H9 (cell line): ENCODE measurements around the gene HOXC12. TPM values are rescaled to one million over a fixed set of nuclear protein-coding genes. Genes with fewer than 3 reads are reported as not detected.

Experiments
- DNase-seq: peaks from one replicate; pipeline ENCODE4 v3.0.0-alpha.2; 2017
- H2AFZ ChIP-seq: one replicate; pipeline ENCODE4 v1.6.1; 2013; ENCODE audit warnings: mild to moderate bottlenecking, low read length, control low read depth, moderate library complexity
- H2AK5ac ChIP-seq: 2 replicates; pipeline ENCODE4 v1.6.1; 2013; ENCODE audit warnings: low read length, control low read depth, mixed read lengths; ENCODE audit not compliant: insufficient read length
- H2BK120ac ChIP-seq: one replicate; pipeline ENCODE4 v1.6.1; 2013; ENCODE audit warnings: low read depth, mild to moderate bottlenecking, low read length, control low read depth, inconsistent platforms; ENCODE audit not compliant: poor library complexity, severe bottlenecking
- H2BK12ac ChIP-seq: 2 replicates; pipeline ENCODE4 v1.6.1; 2013; ENCODE audit warnings: low read length, control low read depth, mixed read lengths, low read depth; ENCODE audit not compliant: insufficient read length
- H2BK15ac ChIP-seq: 2 replicates; pipeline ENCODE4 v1.6.1; 2013; ENCODE audit warnings: low read depth, low read length, control low read depth
- H2BK20ac ChIP-seq: one replicate; pipeline ENCODE4 v1.6.1; 2013; ENCODE audit warnings: low read depth, mild to moderate bottlenecking, low read length, control low read depth, inconsistent platforms; ENCODE audit not compliant: poor library complexity, severe bottlenecking
- H2BK5ac ChIP-seq: 2 replicates; pipeline ENCODE4 v1.6.1; 2013; ENCODE audit warnings: low read length, control low read depth, mixed read lengths; ENCODE audit not compliant: insufficient read length
- H3K14ac ChIP-seq: 2 replicates; pipeline ENCODE4 v1.6.1; 2013; ENCODE audit warnings: low read length, control low read depth; ENCODE audit not compliant: insufficient read depth
- H3K18ac ChIP-seq: 2 replicates; pipeline ENCODE4 v1.6.1; 2013; ENCODE audit warnings: low read depth, mild to moderate bottlenecking, mixed read lengths, low read length, control low read depth; ENCODE audit not compliant: insufficient read length
- H3K23ac ChIP-seq: 2 replicates; pipeline ENCODE4 v1.6.1; 2013; ENCODE audit warnings: low read length, control low read depth, mixed read lengths, low read depth; ENCODE audit not compliant: insufficient read length
- H3K23me2 ChIP-seq: 2 replicates; pipeline ENCODE4 v1.6.1; 2013; ENCODE audit warnings: low read depth, mild to moderate bottlenecking, mixed read lengths, low read length, control low read depth; ENCODE audit not compliant: insufficient read length, poor library complexity, severe bottlenecking
- H3K27ac ChIP-seq: 2 replicates; pipeline ENCODE4 v1.5.1; 2013; ENCODE audit warnings: low read length, control low read depth, mixed read lengths, low read depth; ENCODE audit not compliant: insufficient read length
- H3K27me3 ChIP-seq: 2 replicates; pipeline ENCODE4 v1.6.1; 2013; ENCODE audit warnings: low read length, control low read depth, inconsistent platforms; ENCODE audit not compliant: insufficient read depth
- H3K4ac ChIP-seq: 2 replicates; pipeline ENCODE4 v1.6.1; 2013; ENCODE audit warnings: low read depth, mild to moderate bottlenecking, control low read depth, inconsistent platforms, low read length, moderate library complexity
- H3K4me1 ChIP-seq: 2 replicates; pipeline ENCODE4 v1.6.1; 2013; ENCODE audit warnings: low read length, control low read depth, inconsistent platforms; ENCODE audit not compliant: insufficient read depth
- H3K4me2 ChIP-seq: 2 replicates; pipeline ENCODE4 v1.6.1; 2013; ENCODE audit warnings: low read length, control low read depth, mixed read lengths; ENCODE audit not compliant: insufficient read length, insufficient read depth
- H3K56ac ChIP-seq: 2 replicates; pipeline ENCODE4 v1.6.1; 2013; ENCODE audit warnings: low read depth, mild to moderate bottlenecking, mixed read lengths, low read length, control low read depth; ENCODE audit not compliant: insufficient read length
- H3K79me1 ChIP-seq: 2 replicates; pipeline ENCODE4 v1.6.1; 2013; ENCODE audit warnings: low read depth, mild to moderate bottlenecking, moderate library complexity, low read length, control low read depth, inconsistent platforms; ENCODE audit not compliant: insufficient read depth, poor library complexity, severe bottlenecking
- H3K79me2 ChIP-seq: 2 replicates; pipeline ENCODE4 v1.6.1; 2013; ENCODE audit warnings: low read length, control low read depth, inconsistent platforms; ENCODE audit not compliant: insufficient read depth
- H3K9ac ChIP-seq: 2 replicates; pipeline ENCODE4 v1.6.1; 2013; ENCODE audit warnings: low read length, control low read depth, mixed read lengths; ENCODE audit not compliant: insufficient read length; ENCODE audit errors: extremely low read depth
- H3K9me3 ChIP-seq: one replicate; pipeline ENCODE4 v1.6.1; 2013; ENCODE audit warnings: low read depth, low read length, inconsistent platforms; ENCODE audit not compliant: control insufficient read depth
- H3T11ph ChIP-seq: one replicate; pipeline ENCODE4 v1.6.1; 2013; ENCODE audit warnings: mild to moderate bottlenecking, low read length, control low read depth, inconsistent platforms
- H4K20me1 ChIP-seq: one replicate; pipeline ENCODE4 v1.6.1; 2013; ENCODE audit not compliant: control insufficient read depth, insufficient read length, insufficient read depth
- H4K5ac ChIP-seq: 2 replicates; pipeline ENCODE4 v1.6.1; 2013; ENCODE audit warnings: low read depth, mild to moderate bottlenecking, mixed read lengths, low read length, control low read depth; ENCODE audit not compliant: insufficient read length
- H4K8ac ChIP-seq: replicated peaks from 2 replicates; pipeline ENCODE4 v1.6.1; 2013; ENCODE audit warnings: low read length, control low read depth, mixed read lengths, low read depth; ENCODE audit not compliant: insufficient read length
- H4K91ac ChIP-seq: 2 replicates; pipeline ENCODE4 v1.6.1; 2013; ENCODE audit warnings: low read depth, mild to moderate bottlenecking, moderate library complexity, mixed read lengths, low read length, control low read depth; ENCODE audit not compliant: insufficient read length
- H3K27ac Mint-ChIP-seq, 3 experiments: 2 replicates in 2 of 3; 3 replicates in 1 of 3; pipeline ENCODE4 v1.8.0; 2020 to 2021; ENCODE audit warnings: mixed read lengths in 3 of 3, mild to moderate bottlenecking in 1 of 3, moderate library complexity in 1 of 3
- H3K27me3 Mint-ChIP-seq: 2 replicates; pipeline ENCODE4 v1.8.0; 2021; ENCODE audit warnings: low read depth, mild to moderate bottlenecking, moderate library complexity, mixed read lengths
- H3K36me3 Mint-ChIP-seq, 3 experiments: 2 replicates in 2 of 3; 3 replicates in 1 of 3; pipeline ENCODE4 v1.8.0; 2020 to 2021; ENCODE audit warnings: low read depth in 3 of 3, mixed read lengths in 3 of 3; ENCODE audit not compliant: insufficient read depth in 1 of 3
- H3K4me1 Mint-ChIP-seq, 2 experiments: 2 replicates each; pipeline ENCODE4 v1.8.0; 2020; ENCODE audit warnings: mixed read lengths in 2 of 2
- H3K4me3 Mint-ChIP-seq, 2 experiments: 2 replicates in 1 of 2; 3 replicates in 1 of 2; pipeline ENCODE4 v1.8.0; 2020 to 2021; ENCODE audit warnings: mild to moderate bottlenecking in 2 of 2, mixed read lengths in 2 of 2, moderate library complexity in 1 of 2
- H3K9me3 Mint-ChIP-seq, 2 experiments: 2 replicates in 1 of 2; 3 replicates in 1 of 2; pipeline ENCODE4 v1.8.0; 2020; ENCODE audit warnings: mild to moderate bottlenecking in 2 of 2, mixed read lengths in 2 of 2, moderate library complexity in 1 of 2
- CTCF ChIP-seq: fragments of 200-600 bp; sonication (generic); conservative IDR thresholded peaks from 3 replicates; pipeline ENCODE4 v1.8.0; 2021; ENCODE audit warnings: antibody characterized with exemption, mild to moderate bottlenecking
- WGBS: extraction: QIAGEN DNeasy Blood & Tissue Kit; methylation state at CpG from one replicate; pipeline ENCODE4 v1.1.7; 2013; ENCODE audit warnings: missing lambda C conversion rate, low lambda C conversion rate, mixed read lengths; ENCODE audit not compliant: insufficient read length; ENCODE audit errors: extremely low coverage; 5-methylcytosine and 5-hydroxymethylcytosine counted together
- total RNA-seq: library from RNA; stranded (reverse); gene quantifications from 2 replicates; pipeline ENCODE4 v1.2.1, GENCODE V29; 2021

The HOXC12 gene
- total RNA-seq, 1 experiment from 2014 or later = not detected

- no peaks in the 10 kb centered on the region for H3K4me1 ChIP-seq
These were observed 50.3 kb downstream of the HOXC12 start for GRCh38 chr12:54004841-54005530.

More at GRCh38 chr12:54004841-54005530, 50.3 kb downstream of the HOXC12 start:
- H4K20me1 ChIP-seq = no peaks in the 10 kb centered on the region
- Mint-ChIP-seq H3K4me3 (no peak overlapping the region), H3K36me3 (no peaks in the 10 kb centered on the region), H3K27me3 (peaks cover 100% of the 10 kb centered on the region), H3K9me3 (peaks cover 4 to 6% of the 10 kb centered on the region in 2 experiments; a peak in 3 of 5 replicates), H3K27ac (no peak overlapping the region), H3K4me1 (peaks cover 7 to 21% of the 10 kb centered on the region in 2 experiments)
- no peak overlapping the region for H4K8ac ChIP-seq
- H2AFZ ChIP-seq = no peak overlapping the region
- H2BK120ac ChIP-seq = no peak overlapping the region
- H2BK15ac ChIP-seq = no peak overlapping the region
- H3K79me1 ChIP-seq = no peaks in the 10 kb centered on the region
- TF ChIP-seq CTCF = no peak
- H2BK5ac ChIP-seq = no peak overlapping the region
- H3K9ac ChIP-seq = no peak overlapping the region
- no peak overlapping the region for H3K4ac ChIP-seq
- H3K14ac ChIP-seq = no peak overlapping the region
- no CpG with 5 or more reads among the region's 31 CpGs for WGBS
- no peak overlapping the region for H4K5ac ChIP-seq
- H2BK20ac ChIP-seq = no peak overlapping the region
- H2BK12ac ChIP-seq = no peak overlapping the region
- H3T11ph ChIP-seq = no peak overlapping the region
- no peak overlapping the region for H4K91ac ChIP-seq
- H3K79me2 ChIP-seq = no peaks in the 10 kb centered on the region
- H3K18ac ChIP-seq = no peak overlapping the region
- H3K23me2 ChIP-seq = no peaks in the 10 kb centered on the region
- no peak overlapping the region for H2AK5ac ChIP-seq
- DNase-seq = peak; percentile 73
- no peak overlapping the region for H3K23ac ChIP-seq
- no peaks in the 10 kb centered on the region for H3K9me3 ChIP-seq
- H3K4me2 ChIP-seq = no peak overlapping the region
- no peak overlapping the region for H3K27ac ChIP-seq
- no peak overlapping the region for H3K56ac ChIP-seq
- H3K27me3 ChIP-seq = peaks cover 96% of the 10 kb centered on the region
